GM23338 (cell line): ENCODE measurements around the gene RABL6. TPM values are rescaled to one million over a fixed set of nuclear protein-coding genes. Genes with fewer than 3 reads are reported as not detected.
A peak's percentile ranks its signal among the peaks of the same experiment; 100 is the strongest.

Experiments
- ATAC-seq: fragments of 200-7000 bp; cut with Tn5 transposase; 3 replicates; pipeline ENCODE4 v1.9.1; 2020
- DNase-seq: peaks from one replicate; pipeline ENCODE4 v3.0.0-alpha.2; 2015; ENCODE audit warnings: low spot score
- H2AFZ ChIP-seq: fragments of 200-600 bp; sonication (generic); 2 replicates; pipeline ENCODE4 v1.8.0; 2016; ENCODE audit warnings: antibody characterized with exemption, mild to moderate bottlenecking, moderate library complexity
- H3F3A ChIP-seq: fragments of 200-600 bp; sonication (generic); replicated peaks from 2 replicates; pipeline ENCODE4 v1.8.0; 2017; ENCODE audit warnings: antibody characterized with exemption, mixed run types, low read depth
- H3K27ac ChIP-seq: fragments of 200-600 bp; sonication (generic); 2 replicates; pipeline ENCODE4 v1.6.1; 2016; ENCODE audit warnings: low read depth
- H3K27me3 ChIP-seq: fragments of 200-600 bp; sonication (generic); 2 replicates; pipeline ENCODE4 v1.8.0; 2016; ENCODE audit warnings: mild to moderate bottlenecking, mixed run types, moderate library complexity; ENCODE audit not compliant: insufficient read depth
- H3K36me3 ChIP-seq: fragments of 200-600 bp; sonication (generic); 2 replicates; pipeline ENCODE4 v1.8.0; 2016; ENCODE audit warnings: mild to moderate bottlenecking; ENCODE audit not compliant: insufficient read depth
- H3K4me1 ChIP-seq: fragments of 200-600 bp; sonication (generic); 2 replicates; pipeline ENCODE4 v1.8.0; 2016; ENCODE audit warnings: mild to moderate bottlenecking, moderate library complexity; ENCODE audit not compliant: insufficient read depth
- H3K4me2 ChIP-seq: fragments of 200-600 bp; sonication (generic); 2 replicates; pipeline ENCODE4 v1.7.1; 2017; ENCODE audit warnings: mixed run types
- H3K4me3 ChIP-seq: fragments of 200-600 bp; sonication (generic); 2 replicates; pipeline ENCODE4 v1.6.1; 2016; ENCODE audit warnings: mixed run types
- H3K79me2 ChIP-seq: fragments of 200-600 bp; sonication (generic); replicated peaks from 2 replicates; pipeline ENCODE4 v1.8.0; 2017; ENCODE audit warnings: mild to moderate bottlenecking; ENCODE audit not compliant: insufficient read depth
- H3K9me2 ChIP-seq: fragments of 200-600 bp; sonication (generic); 2 replicates; pipeline ENCODE4 v1.8.0; 2017; ENCODE audit not compliant: insufficient read depth
- H4K20me1 ChIP-seq: fragments of 200-600 bp; sonication (generic); replicated peaks from 2 replicates; pipeline ENCODE4 v1.8.0; 2017; ENCODE audit warnings: mild to moderate bottlenecking; ENCODE audit not compliant: insufficient read depth
- H3K27ac Mint-ChIP-seq: 2 replicates; pipeline ENCODE4 v1.8.0; 2020; ENCODE audit warnings: inconsistent platforms, mild to moderate bottlenecking, moderate library complexity, mixed read lengths
- H3K27me3 Mint-ChIP-seq: 3 replicates; pipeline ENCODE4 v1.8.0; 2022; ENCODE audit warnings: low read depth, mild to moderate bottlenecking, moderate library complexity, mixed read lengths, inconsistent platforms; ENCODE audit not compliant: insufficient read depth, poor library complexity
- H3K36me3 Mint-ChIP-seq: 3 replicates; pipeline ENCODE4 v1.8.0; 2021; ENCODE audit warnings: low read depth, mild to moderate bottlenecking, inconsistent platforms, moderate library complexity, mixed read lengths
- H3K4me1 Mint-ChIP-seq: 3 replicates; pipeline ENCODE4 v1.8.0; 2020; ENCODE audit warnings: mild to moderate bottlenecking, inconsistent platforms, mixed read lengths
- H3K4me3 Mint-ChIP-seq: 3 replicates; pipeline ENCODE4 v1.8.0; 2021; ENCODE audit warnings: moderate library complexity, mild to moderate bottlenecking, inconsistent platforms, mixed read lengths
- H3K9me3 Mint-ChIP-seq: 3 replicates; pipeline ENCODE4 v1.8.0; 2020; ENCODE audit warnings: moderate library complexity, mild to moderate bottlenecking, inconsistent platforms, mixed read lengths
- CREB1 ChIP-seq: fragments of 250-450 bp; sonication (Bioruptor Pico); IDR thresholded peaks from 2 replicates; pipeline ENCODE4 v1.5.0; 2020; ENCODE audit warnings: low read depth, mild to moderate bottlenecking, moderate library complexity
- CTCF ChIP-seq, 2 experiments: fragments of 200-600 bp in 1 of 2; sonication (generic) in 1 of 2; conservative IDR thresholded peaks; 2 replicates each; pipeline versions ENCODE4 v1.5.1 to v1.6.1; 2016 to 2017; ENCODE audit warnings: antibody characterized with exemption in 2 of 2, low read depth in 2 of 2, mild to moderate bottlenecking in 2 of 2, moderate library complexity in 1 of 2
- ETS1 ChIP-seq: IDR thresholded peaks from 2 replicates; pipeline ENCODE4 v1.6.1; 2016; ENCODE audit warnings: antibody characterized with exemption
- EZH2 ChIP-seq: fragments of 200-600 bp; sonication (generic); IDR thresholded peaks from one replicate; pipeline ENCODE4 v1.8.0; 2017; ENCODE audit warnings: antibody characterized with exemption, mild to moderate bottlenecking, low read depth; ENCODE audit not compliant: unreplicated experiment
- EZH2phosphoT487 ChIP-seq: fragments of 200-600 bp; sonication (generic); IDR thresholded peaks from one replicate; pipeline ENCODE4 v1.8.1; 2018; ENCODE audit warnings: antibody characterized with exemption; ENCODE audit not compliant: unreplicated experiment
- JUNB ChIP-seq: IDR thresholded peaks from one replicate; pipeline ENCODE4 v1.6.1; 2016; ENCODE audit warnings: antibody characterized with exemption; ENCODE audit not compliant: unreplicated experiment
- NANOG ChIP-seq: IDR thresholded peaks from 2 replicates; pipeline ENCODE4 v1.6.1; 2016; ENCODE audit warnings: antibody characterized with exemption, borderline replicate concordance
- POLR2AphosphoS5 ChIP-seq: IDR thresholded peaks from 2 replicates; pipeline ENCODE4 v1.6.1; 2016; ENCODE audit warnings: antibody characterized with exemption, low read depth
- REST ChIP-seq: IDR thresholded peaks from one replicate; pipeline ENCODE4 v1.6.1; 2018; ENCODE audit warnings: antibody characterized with exemption; ENCODE audit not compliant: unreplicated experiment
- STAT1 ChIP-seq: IDR thresholded peaks from one replicate; pipeline ENCODE4 v1.6.1; 2016; ENCODE audit warnings: antibody characterized with exemption; ENCODE audit not compliant: unreplicated experiment
- ZNF114 ChIP-seq: fragments of 250-450 bp; sonication (Bioruptor Pico); IDR thresholded peaks from 2 replicates; pipeline ENCODE4 v1.5.0; 2020; ENCODE audit warnings: mild to moderate bottlenecking, moderate library complexity
- ZNF331 ChIP-seq: fragments of 250-450 bp; sonication (Bioruptor Pico); IDR thresholded peaks from 2 replicates; pipeline ENCODE4 v1.5.0; 2020; ENCODE audit warnings: low read depth, mild to moderate bottlenecking, moderate library complexity
- ZNF462 ChIP-seq: fragments of 250-450 bp; sonication (Bioruptor Pico); IDR thresholded peaks from 2 replicates; pipeline ENCODE4 v1.5.0; 2020; ENCODE audit warnings: mild to moderate bottlenecking, moderate library complexity
- polyA plus RNA-seq: library from polyadenylated mRNA; unstranded; fragments of >200 nt; fragmentation: Nextera tagmentation; extraction: Ambion mirVana; gene quantifications from 2 replicates; pipeline ENCODE4 v1.2.1, GENCODE V29; 2016
- total RNA-seq: library from RNA; depleted of rRNA; stranded (reverse); fragments of >200 nt; shearing (Covaris generic); gene quantifications from 2 replicates; pipeline ENCODE4 v1.2.3, GENCODE V29; 2014

The RABL6 gene
- total and polyA plus RNA-seq, 2 experiments from 2014 or later, result 59.1 to 127 TPM

- Histone ChIP-seq H3K79me2 (peaks cover 34% of the 10 kb centered on the region), H3F3A (0 out of 2 replicates have a peak, but pooled peaks cover 3% of the 10 kb centered on the region), H3K4me3 (peak overlapping the region; percentile 97), H3K27ac (no peak overlapping the region), H4K20me1 (peaks cover 26% of the 10 kb centered on the region), H3K36me3 (no peaks in the 10 kb centered on the region; the same call in 1 of the 2 replicates), H3K9me2 (no peaks in the 10 kb centered on the region), H3K4me2 (peak overlapping the region; percentile 83), H2AFZ (no peak overlapping the region), H3K4me1 (peaks cover 11% of the 10 kb centered on the region; the same call in 1 of the 2 replicates), H3K27me3 (no peaks in the 10 kb centered on the region)
- no peak overlapping the region for H3K27ac Mint-ChIP-seq
- DNase-seq (no peak), ATAC-seq (peak; percentile 19)
- peak overlapping the region; percentile 88 for H3K4me3 Mint-ChIP-seq
- H3K36me3 Mint-ChIP-seq, result peaks cover 26% of the 10 kb centered on the region
- H3K4me1 Mint-ChIP-seq, result peaks cover 23% of the 10 kb centered on the region
- H3K9me3 Mint-ChIP-seq, result no peaks in the 10 kb centered on the region; the same call in 2 of the 3 replicates
- TF ChIP-seq REST (no peak), POLR2AphosphoS5 (no peak), EZH2 (no peak), ETS1 (no peak), CTCF (conservative IDR thresholded peaks at IDR 0.05; ENCODE audit: low read depth in 2 of 2) (no peak), CREB1 (no peak), JUNB (no peak), ZNF114 (CRISPR knock-in tag) (no peak), STAT1 (no peak), ZNF331 (CRISPR knock-in tag) (no peak), EZH2phosphoT487 (no peak), NANOG (no peak), ZNF462 (CRISPR knock-in tag) (no peak)
- peaks cover 28% of the 10 kb centered on the region for H3K27me3 Mint-ChIP-seq
Measured at GRCh38 chr9:136806631-136807201, 1.0 kb upstream of the RABL6 start.
